GM12873 (cell line): ENCODE measurements around the gene ABCG1.

Experiments
- TF ChIP-seq, protein P1 (sequence below): IDR thresholded peaks from 2 replicates; pipeline ENCODE4 v1.5.1; 2012; ENCODE audit warnings: low read depth, mild to moderate bottlenecking, moderate library complexity, low read length, control low read depth; ENCODE audit not compliant: insufficient read depth; ENCODE audit errors: missing control alignments

Gene ABCG1

DNA sequence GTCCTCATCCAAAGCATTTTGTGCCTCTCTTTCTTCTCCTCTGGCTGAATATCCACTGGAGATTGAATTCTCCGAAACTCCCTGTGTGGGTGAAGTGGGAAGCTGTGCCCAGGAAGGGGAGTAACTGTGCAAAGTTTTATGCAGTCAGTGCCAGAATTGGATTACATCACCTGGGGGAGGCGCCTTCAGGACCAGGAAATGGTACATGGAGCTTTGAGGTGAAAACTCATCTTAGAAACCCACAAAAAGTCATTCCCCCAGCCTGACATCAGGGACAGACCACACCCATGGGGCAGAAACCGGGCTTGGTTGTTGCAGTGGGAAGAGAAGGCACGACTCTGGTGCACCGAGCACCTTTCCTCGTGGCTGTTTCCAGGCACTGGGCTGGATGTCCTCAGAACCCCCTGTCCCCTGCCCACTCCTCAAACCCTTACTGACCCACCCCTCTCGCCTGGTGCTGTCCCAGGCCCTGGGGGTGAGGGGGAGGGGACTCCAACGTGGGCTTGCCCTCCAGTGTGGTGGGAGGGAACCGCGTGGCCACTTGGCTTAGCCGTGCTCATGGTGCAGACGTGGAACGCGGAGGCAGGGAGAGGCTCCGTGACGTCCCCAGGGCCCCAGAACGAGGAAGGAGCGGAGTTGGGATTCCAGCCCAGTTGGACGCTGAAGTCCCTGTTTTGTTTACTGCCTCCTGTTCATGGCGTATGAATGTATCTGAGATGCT is 80.5 kb downstream of the ABCG1 start:
- TF ChIP-seq, protein P1, sequence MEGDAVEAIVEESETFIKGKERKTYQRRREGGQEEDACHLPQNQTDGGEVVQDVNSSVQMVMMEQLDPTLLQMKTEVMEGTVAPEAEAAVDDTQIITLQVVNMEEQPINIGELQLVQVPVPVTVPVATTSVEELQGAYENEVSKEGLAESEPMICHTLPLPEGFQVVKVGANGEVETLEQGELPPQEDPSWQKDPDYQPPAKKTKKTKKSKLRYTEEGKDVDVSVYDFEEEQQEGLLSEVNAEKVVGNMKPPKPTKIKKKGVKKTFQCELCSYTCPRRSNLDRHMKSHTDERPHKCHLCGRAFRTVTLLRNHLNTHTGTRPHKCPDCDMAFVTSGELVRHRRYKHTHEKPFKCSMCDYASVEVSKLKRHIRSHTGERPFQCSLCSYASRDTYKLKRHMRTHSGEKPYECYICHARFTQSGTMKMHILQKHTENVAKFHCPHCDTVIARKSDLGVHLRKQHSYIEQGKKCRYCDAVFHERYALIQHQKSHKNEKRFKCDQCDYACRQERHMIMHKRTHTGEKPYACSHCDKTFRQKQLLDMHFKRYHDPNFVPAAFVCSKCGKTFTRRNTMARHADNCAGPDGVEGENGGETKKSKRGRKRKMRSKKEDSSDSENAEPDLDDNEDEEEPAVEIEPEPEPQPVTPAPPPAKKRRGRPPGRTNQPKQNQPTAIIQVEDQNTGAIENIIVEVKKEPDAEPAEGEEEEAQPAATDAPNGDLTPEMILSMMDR: no peak

DNA sequence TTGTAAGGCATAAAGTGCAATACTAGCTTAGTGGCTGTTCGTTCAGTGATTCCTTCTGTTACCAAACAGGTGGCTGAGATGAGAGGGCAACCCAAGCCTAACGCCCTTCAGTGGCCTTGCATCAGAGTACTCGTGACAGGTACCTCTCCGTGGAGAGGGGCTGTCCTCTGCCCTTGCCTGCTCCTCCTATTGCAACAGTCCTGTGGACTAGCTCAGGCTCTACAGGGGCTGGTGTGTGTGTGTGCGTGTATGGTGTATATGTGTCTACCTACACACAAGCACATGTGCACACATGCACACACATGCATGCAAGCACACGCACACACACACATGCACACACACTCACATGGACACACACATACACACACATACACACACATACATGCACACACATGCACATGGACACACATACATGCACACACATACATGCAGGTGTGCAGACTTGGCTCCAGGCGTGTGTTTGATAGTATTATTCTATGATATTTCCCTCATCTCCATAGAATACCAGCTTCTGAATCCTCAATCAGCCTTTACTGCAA is 81.2 kb downstream of the ABCG1 start:
- TF ChIP-seq, protein P1: no peak

DNA sequence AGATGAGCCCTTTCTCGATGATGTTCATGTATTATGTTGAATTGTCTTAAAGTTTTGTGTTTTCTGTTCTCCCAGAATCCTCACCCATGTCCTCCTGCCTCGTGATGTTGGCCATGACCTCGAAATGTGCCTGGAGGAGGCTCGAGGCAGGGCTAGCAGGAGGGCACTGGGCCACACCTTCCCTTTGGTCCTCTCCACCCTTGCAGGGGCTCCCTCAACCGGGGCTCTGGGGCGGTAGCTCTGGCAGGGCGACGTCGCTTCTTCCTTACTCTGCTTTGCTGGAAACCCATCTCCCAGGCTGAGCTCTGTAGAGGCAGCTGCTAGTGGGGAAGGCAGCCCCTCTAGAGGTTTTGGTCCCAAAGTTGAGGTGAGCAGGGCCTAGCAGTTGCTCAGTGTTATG is 82.0 kb downstream of the ABCG1 start:
- TF ChIP-seq, protein P1: no peak

DNA sequence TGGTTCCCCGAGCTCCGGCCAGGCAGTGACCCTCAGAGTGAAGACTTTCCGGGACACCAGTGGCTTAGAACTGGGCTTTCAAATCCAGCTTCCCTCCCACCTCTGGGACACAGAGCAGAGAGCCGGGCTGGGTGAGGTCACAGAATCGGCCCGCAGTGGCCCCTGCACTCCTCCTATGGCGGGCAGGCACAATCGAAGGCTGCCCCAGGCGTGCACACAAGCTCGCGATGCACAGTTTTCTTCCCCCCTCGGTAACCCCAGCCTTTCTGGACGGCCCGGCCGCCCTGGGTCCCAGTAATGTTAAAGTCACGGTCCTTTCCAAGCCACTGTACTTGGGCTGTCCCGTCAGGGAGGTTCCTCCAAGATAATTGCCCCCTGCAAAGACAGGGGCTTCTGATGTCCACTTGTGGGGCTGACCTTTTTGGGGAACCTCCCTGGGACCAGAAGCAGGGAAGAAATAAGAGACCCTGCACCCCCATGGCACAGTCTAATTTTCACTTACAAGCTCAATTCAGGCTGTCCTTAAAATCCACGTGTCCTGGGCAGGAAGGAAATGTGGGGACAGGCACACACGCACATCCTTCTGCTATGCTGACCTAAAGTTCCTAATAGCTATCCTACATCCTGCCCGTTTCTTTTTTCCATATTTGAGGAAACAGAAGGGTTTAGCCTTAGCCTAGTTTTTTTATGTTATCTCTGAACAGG is 82.6 kb downstream of the ABCG1 start:
- TF ChIP-seq, protein P1: no peak

DNA sequence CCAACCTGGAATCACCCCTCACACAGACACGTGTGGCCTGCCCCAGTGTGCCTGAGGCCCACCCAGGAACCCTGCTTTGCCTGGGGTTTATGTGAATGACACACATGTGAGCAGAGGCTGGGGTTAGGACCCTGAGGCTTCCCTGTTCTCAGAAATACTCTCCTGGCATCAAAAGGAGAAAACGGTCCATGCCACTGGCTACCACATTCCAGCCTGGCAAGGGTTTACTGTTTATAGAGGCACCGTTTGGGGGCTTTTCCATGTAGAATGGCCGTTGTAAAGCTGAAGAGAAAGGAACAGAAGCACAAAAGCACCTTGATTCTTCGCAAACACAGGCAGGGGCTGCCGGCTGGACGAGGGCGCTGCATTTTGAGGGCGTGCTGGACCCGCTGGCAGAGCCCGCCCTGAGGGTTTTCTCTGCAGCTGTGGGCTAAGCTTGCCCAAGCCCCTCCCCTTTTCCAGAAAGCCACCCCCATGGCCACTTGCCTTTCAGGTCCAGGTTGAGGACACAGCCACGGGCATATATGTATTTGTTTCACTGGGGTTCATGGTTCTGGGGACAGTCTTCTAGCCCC is 83.2 kb downstream of the ABCG1 start:
- TF ChIP-seq, protein P1: no peak

DNA sequence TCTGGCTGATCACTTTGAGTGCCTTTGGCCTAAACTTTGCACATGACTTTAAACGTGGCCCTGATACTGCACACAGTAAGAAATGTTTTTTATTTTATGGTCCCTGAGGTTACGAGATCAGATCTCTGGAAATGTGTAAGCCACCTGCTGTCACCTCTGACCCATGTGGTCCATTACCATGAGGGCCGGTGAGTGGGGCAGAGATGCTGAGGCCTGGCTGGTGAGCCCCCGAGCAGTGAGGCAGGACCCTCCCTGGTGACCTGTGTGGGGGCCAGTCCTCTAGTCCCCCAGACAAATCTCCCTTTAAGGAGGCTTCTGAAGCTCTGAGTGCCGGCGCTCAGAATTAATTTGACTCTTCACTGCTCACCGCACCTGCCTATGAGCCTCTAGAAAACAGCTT is 83.9 kb downstream of the ABCG1 start:
- TF ChIP-seq, protein P1: no peak

DNA sequence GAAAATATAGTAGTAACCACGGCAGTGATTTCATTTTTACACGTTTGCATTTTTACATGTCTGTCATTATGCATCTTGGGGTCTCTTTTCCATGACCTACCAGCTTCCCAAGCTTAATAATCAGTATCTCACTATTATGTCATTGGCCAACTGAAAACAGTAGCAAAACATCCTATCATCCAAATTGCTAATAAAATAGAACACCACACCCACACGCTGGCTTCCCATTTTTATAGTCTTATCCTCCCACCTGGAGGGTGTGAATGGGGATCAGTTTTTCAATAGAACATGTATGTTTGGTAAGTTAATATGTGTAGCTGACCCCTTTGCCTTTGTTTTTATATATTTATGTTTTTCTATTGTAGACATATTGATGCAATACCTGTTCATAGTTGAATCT is 84.5 kb downstream of the ABCG1 start:
- TF ChIP-seq, protein P1: no peak
